Fibroblast of lung (primary cell): ENCODE measurements around the gene SERTAD1. TPM values are rescaled to one million over a fixed set of nuclear protein-coding genes. Genes with fewer than 3 reads are reported as not detected.

ENCODE experiments used
- DNase-seq, 2 donors: peaks; one replicate each; pipeline versions ENCODE4 v3.0.0 to v3.0.0-alpha.2; 2010; ENCODE audit warnings: low read depth in 2 of 2
- H2AFZ ChIP-seq: 2 replicates; pipeline ENCODE4 v1.5.1; 2012; ENCODE audit warnings: low read length, control low read depth, inconsistent platforms
- H3K27ac ChIP-seq: 2 replicates; pipeline ENCODE4 v1.5.1; 2011; ENCODE audit warnings: low read length, control low read depth; ENCODE audit not compliant: insufficient read depth
- H3K27me3 ChIP-seq: 2 replicates; pipeline ENCODE4 v1.5.1; 2011; ENCODE audit warnings: mild to moderate bottlenecking, low read length; ENCODE audit not compliant: control insufficient read depth, insufficient read depth
- H3K36me3 ChIP-seq: 2 replicates; pipeline ENCODE4 v1.5.1; 2011; ENCODE audit warnings: low read length; ENCODE audit not compliant: control insufficient read depth, insufficient read depth
- H3K4me1 ChIP-seq: 2 replicates; pipeline ENCODE4 v1.5.1; 2011; ENCODE audit warnings: low read length; ENCODE audit not compliant: control insufficient read depth, insufficient read depth; ENCODE audit errors: extremely low read depth
- H3K4me2 ChIP-seq: 2 replicates; pipeline ENCODE4 v1.5.1; 2011; ENCODE audit warnings: low read length, control low read depth; ENCODE audit not compliant: insufficient read depth; ENCODE audit errors: extremely low read depth
- H3K4me3 ChIP-seq, 4 experiments: fragments of 200-600 bp in 1 of 4; sonication (generic) in 1 of 4; replicated peaks in 1 of 4; 2 replicates each; pipeline ENCODE4 v1.5.1; 2011 to 2016; ENCODE audit warnings: low read length in 4 of 4, low read depth in 3 of 4, mild to moderate bottlenecking in 3 of 4, control low read depth in 2 of 4, inconsistent platforms in 1 of 4, mixed read lengths in 1 of 4; ENCODE audit not compliant: insufficient read depth in 1 of 4; ENCODE audit errors: control extremely low read depth in 1 of 4
- H3K79me2 ChIP-seq: 2 replicates; pipeline ENCODE4 v1.5.1; 2012; ENCODE audit warnings: mild to moderate bottlenecking, low read length, inconsistent platforms; ENCODE audit not compliant: control insufficient read depth, insufficient read depth
- H3K9ac ChIP-seq: 2 replicates; pipeline ENCODE4 v1.5.1; 2011; ENCODE audit warnings: mild to moderate bottlenecking, low read length, control low read depth; ENCODE audit not compliant: insufficient read depth
- H3K9me3 ChIP-seq: 2 replicates; pipeline ENCODE4 v1.5.1; 2012; ENCODE audit warnings: low read depth, low read length; ENCODE audit not compliant: control insufficient read depth, insufficient read depth
- H4K20me1 ChIP-seq: 2 replicates; pipeline ENCODE4 v1.5.1; 2011; ENCODE audit warnings: low read length; ENCODE audit not compliant: control insufficient read depth, insufficient read depth; ENCODE audit errors: extremely low read depth
- CTCF ChIP-seq, 2 donors: IDR thresholded peaks in 1 of 2; conservative IDR thresholded peaks in 1 of 2; 1 replicate in 1 of 2; 2 replicates in 1 of 2; pipeline ENCODE4 v1.5.1; 2011 to 2012; ENCODE audit warnings: low read length in 2 of 2, control low read depth in 1 of 2, inconsistent platforms in 1 of 2, low read depth in 1 of 2, mild to moderate bottlenecking in 1 of 2
- EZH2 ChIP-seq: IDR thresholded peaks from 2 replicates; pipeline ENCODE4 v1.5.1; 2012; ENCODE audit warnings: low read length, control low read depth, mild to moderate bottlenecking; ENCODE audit errors: missing control alignments
- polyA plus RNA-seq, 2 donors: library from polyadenylated mRNA; depleted of rRNA in 1 of 2; stranded (reverse) in 1 of 2; unstranded in 1 of 2; fragments of >200 nt; gene quantifications; 2 replicates each; pipeline ENCODE4 v1.2.1, GENCODE V29; 2011 to 2012; ENCODE audit warnings: missing spikeins in 1 of 2
- total RNA-seq: library from RNA; depleted of rRNA; stranded (reverse); fragments of >200 nt; gene quantifications from 2 replicates; pipeline ENCODE4 v1.2.1, GENCODE V29; 2014

SERTAD1 gene
- total and polyA plus RNA-seq, 2 donors (not counting 1 experiment from before 2014, with no cell fraction given): 7.2 to 19.2 TPM

DNA sequence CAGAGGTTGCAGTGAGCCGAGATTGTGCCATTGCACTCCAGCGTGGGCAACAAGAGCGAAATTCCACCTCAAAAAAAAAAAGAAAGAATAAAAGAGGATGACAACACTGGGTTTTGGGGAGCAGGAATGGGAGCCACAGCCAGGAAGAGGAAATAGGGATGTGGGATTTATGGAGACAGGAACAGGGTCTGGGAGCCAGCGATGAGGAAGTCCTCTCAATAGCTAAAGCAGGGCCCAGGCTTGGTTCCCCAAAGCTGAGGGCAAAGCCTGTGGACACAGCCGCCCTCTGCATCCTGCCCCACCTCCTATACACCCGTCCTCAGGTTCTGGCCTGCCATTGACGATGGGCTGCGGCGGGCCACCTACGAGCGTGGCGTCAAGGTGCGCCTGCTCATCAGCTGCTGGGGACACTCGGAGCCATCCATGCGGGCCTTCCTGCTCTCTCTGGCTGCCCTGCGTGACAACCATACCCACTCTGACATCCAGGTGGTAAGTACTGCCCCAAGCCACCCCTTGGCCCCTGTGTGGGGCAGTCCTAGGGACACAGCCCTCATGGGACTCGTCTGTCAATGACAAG lies 49.4 kb downstream of the SERTAD1 start:
- peaks cover 4% of the 10 kb centered on the region for H3K36me3 ChIP-seq
- H3K27me3 ChIP-seq: no peaks in the 10 kb centered on the region
- no peak overlapping the region for H3K27ac ChIP-seq
- no peaks in the 10 kb centered on the region for H3K4me1 ChIP-seq
- no peaks in the 10 kb centered on the region for H4K20me1 ChIP-seq
- no peaks in the 10 kb centered on the region for H3K9me3 ChIP-seq
- H3K79me2 ChIP-seq: no peaks in the 10 kb centered on the region
- H2AFZ ChIP-seq: no peak overlapping the region
- no peak overlapping the region for H3K9ac ChIP-seq
- no peak overlapping the region for H3K4me2 ChIP-seq
- no peak overlapping the region for H3K4me3 ChIP-seq
- TF ChIP-seq CTCF (conservative IDR thresholded peaks at IDR 0.05 in 1 of 2, IDR thresholded peaks at IDR 0.05 in 1 of 2; ENCODE audit: low read depth in 1 of 2, low read length in 2 of 2): no peak
- TF ChIP-seq EZH2: no peak
- DNase-seq: no peak

DNA sequence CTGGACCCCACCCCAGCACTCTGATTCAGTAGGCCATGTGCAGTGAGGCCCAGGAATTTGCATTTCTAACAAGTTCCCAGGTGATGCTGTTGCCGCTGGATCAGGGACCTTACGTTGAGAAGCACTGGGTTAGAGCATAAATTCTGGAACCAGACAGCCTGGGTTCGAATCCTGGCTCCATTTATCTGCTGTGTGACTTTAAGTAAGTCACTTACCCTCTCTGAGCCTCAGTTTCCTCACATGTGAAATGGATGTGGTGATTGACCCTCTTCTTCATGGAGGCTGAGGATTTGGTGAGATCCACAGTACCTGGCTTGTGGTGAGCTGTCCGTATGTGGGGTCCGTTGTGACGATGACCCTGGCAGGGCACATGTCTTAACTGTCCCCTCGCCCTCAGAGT lies 51.7 kb downstream of the SERTAD1 start:
- H3K9me3 ChIP-seq: no peaks in the 10 kb centered on the region
- H3K27ac ChIP-seq: no peak overlapping the region
- no peak overlapping the region for H3K4me2 ChIP-seq
- no peak for DNase-seq
- H3K9ac ChIP-seq: no peak overlapping the region
- no peak overlapping the region for H2AFZ ChIP-seq
- H3K36me3 ChIP-seq: peaks cover 6% of the 10 kb centered on the region
- H3K4me1 ChIP-seq: no peaks in the 10 kb centered on the region
- no peaks in the 10 kb centered on the region for H3K79me2 ChIP-seq
- TF ChIP-seq EZH2 (no peak), CTCF (conservative IDR thresholded peaks at IDR 0.05 in 1 of 2, IDR thresholded peaks at IDR 0.05 in 1 of 2; ENCODE audit: low read depth in 1 of 2, low read length in 2 of 2) (no peak)
- H3K27me3 ChIP-seq: no peaks in the 10 kb centered on the region
- no peak overlapping the region for H3K4me3 ChIP-seq
- H4K20me1 ChIP-seq: no peaks in the 10 kb centered on the region

GRCh38 chr19:40371802-40372122 lies 54.0 kb downstream of the SERTAD1 start:
- no peaks in the 10 kb centered on the region for H3K79me2 ChIP-seq
- peaks cover 9% of the 10 kb centered on the region for H3K36me3 ChIP-seq
- no peaks in the 10 kb centered on the region for H3K4me1 ChIP-seq
- no peaks in the 10 kb centered on the region for H4K20me1 ChIP-seq
- no peaks in the 10 kb centered on the region for H3K9me3 ChIP-seq
- TF ChIP-seq EZH2 (no peak), CTCF (conservative IDR thresholded peaks at IDR 0.05 in 1 of 2, IDR thresholded peaks at IDR 0.05 in 1 of 2; ENCODE audit: low read depth in 1 of 2, low read length in 2 of 2) (no peak)
- H3K27ac ChIP-seq: no peak overlapping the region
- no peak overlapping the region for H3K4me2 ChIP-seq
- no peak overlapping the region for H3K9ac ChIP-seq
- H3K27me3 ChIP-seq: no peaks in the 10 kb centered on the region
- DNase-seq: no peak
- no peak overlapping the region for H2AFZ ChIP-seq
- H3K4me3 ChIP-seq: no peak overlapping the region

Other genes with a start within 250 kb of the SERTAD1 start
- 7.2 and 7.4 TPM in 2 replicates for gene MAP3K10, start 234.6 kb downstream of the SERTAD1 start, total RNA-seq
- 1.9 and 2.7 TPM in 2 replicates for gene MAP3K10, start 234.6 kb downstream of the SERTAD1 start, polyA plus RNA-seq
- gene TTC9B, start 207.6 kb downstream of the SERTAD1 start, total RNA-seq: not detected in 2 replicates
- gene TTC9B, start 207.6 kb downstream of the SERTAD1 start, polyA plus RNA-seq: not detected in 2 replicates
- 0.26 and 0.50 TPM in 2 replicates for gene CCNP, start 199.3 kb downstream of the SERTAD1 start, total RNA-seq
- 0.07 and 0.16 TPM in 2 replicates for gene CCNP, start 199.3 kb downstream of the SERTAD1 start, polyA plus RNA-seq
- gene AKT2, start 140.6 kb downstream of the SERTAD1 start, total RNA-seq: 58.3 and 76.0 TPM in 2 replicates
- gene AKT2, start 140.6 kb downstream of the SERTAD1 start, polyA plus RNA-seq: 81.5 and 104 TPM in 2 replicates
- gene C19orf47, start 77.6 kb downstream of the SERTAD1 start, total RNA-seq: 4.4 and 5.1 TPM in 2 replicates
- 9.1 and 10.8 TPM in 2 replicates for gene C19orf47, start 77.6 kb downstream of the SERTAD1 start, polyA plus RNA-seq
- gene PLD3, start 77.3 kb downstream of the SERTAD1 start, total RNA-seq: 173 and 230 TPM in 2 replicates
- gene PLD3, start 77.3 kb downstream of the SERTAD1 start, polyA plus RNA-seq: 158 and 208 TPM in 2 replicates
- 0.17 and 0.26 TPM in 2 replicates for gene HIPK4, start 35.8 kb downstream of the SERTAD1 start, total RNA-seq
- 0.05 and 0.07 TPM in 2 replicates for gene HIPK4, start 35.8 kb downstream of the SERTAD1 start, polyA plus RNA-seq
- gene PRX, start 12.6 kb downstream of the SERTAD1 start, total RNA-seq: 3.1 and 3.6 TPM in 2 replicates
- 0.84 and 0.91 TPM in 2 replicates for gene PRX, start 12.6 kb downstream of the SERTAD1 start, polyA plus RNA-seq
- gene SERTAD3, start 18.3 kb upstream of the SERTAD1 start, total RNA-seq: 22.3 and 23.6 TPM in 2 replicates
- gene SERTAD3, start 18.3 kb upstream of the SERTAD1 start, polyA plus RNA-seq: 15.1 and 24.8 TPM in 2 replicates
- 105 and 145 TPM in 2 replicates for gene BLVRB, start 39.8 kb upstream of the SERTAD1 start, total RNA-seq
- 40.0 and 50.8 TPM in 2 replicates for gene BLVRB, start 39.8 kb upstream of the SERTAD1 start, polyA plus RNA-seq
- 3.9 and 6.6 TPM in 2 replicates for gene SPTBN4, start 41.0 kb upstream of the SERTAD1 start, total RNA-seq
- gene SPTBN4, start 41.0 kb upstream of the SERTAD1 start, polyA plus RNA-seq: 1.3 and 2.0 TPM in 2 replicates
- gene SHKBP1, start 150.9 kb upstream of the SERTAD1 start, total RNA-seq: 22.3 and 43.4 TPM in 2 replicates
- gene SHKBP1, start 150.9 kb upstream of the SERTAD1 start, polyA plus RNA-seq: 35.6 and 43.2 TPM in 2 replicates
- gene LTBP4, start 175.4 kb upstream of the SERTAD1 start, total RNA-seq: 46.4 and 60.9 TPM in 2 replicates
- gene LTBP4, start 175.4 kb upstream of the SERTAD1 start, polyA plus RNA-seq: 29.6 and 31.7 TPM in 2 replicates